Osteoblast (primary cell): ENCODE data around the gene NAB1. TPM values are rescaled to one million over a fixed set of nuclear protein-coding genes. Genes with fewer than 3 reads are reported as not detected.

Source experiments
- DNase-seq: peaks from one replicate; pipeline ENCODE4 v3.0.0; 2011; ENCODE audit warnings: low spot score, mixed read lengths; ENCODE audit not compliant: insufficient read length; ENCODE audit errors: missing footprints
- H2AFZ ChIP-seq: 2 replicates; pipeline ENCODE4 v1.6.0; 2011; ENCODE audit warnings: mild to moderate bottlenecking, low read length
- H3K27ac ChIP-seq: 2 replicates; pipeline ENCODE4 v1.5.1; 2011; ENCODE audit warnings: mild to moderate bottlenecking, low read depth, low read length, moderate library complexity
- H3K27me3 ChIP-seq: 2 replicates; pipeline ENCODE4 v1.6.0; 2012; ENCODE audit warnings: mild to moderate bottlenecking, control low read depth, inconsistent platforms, low read length, moderate library complexity; ENCODE audit not compliant: insufficient read depth
- H3K36me3 ChIP-seq: 2 replicates; pipeline ENCODE4 v1.5.1; 2011; ENCODE audit warnings: mild to moderate bottlenecking, low read length, control low read depth, moderate library complexity; ENCODE audit not compliant: insufficient read depth
- H3K4me1 ChIP-seq: 2 replicates; pipeline ENCODE4 v1.5.1; 2011; ENCODE audit warnings: mild to moderate bottlenecking, low read length, control low read depth, moderate library complexity; ENCODE audit not compliant: insufficient read depth
- H3K4me2 ChIP-seq: 2 replicates; pipeline ENCODE4 v1.6.0; 2011; ENCODE audit warnings: mild to moderate bottlenecking, low read length; ENCODE audit not compliant: insufficient read depth
- H3K4me3 ChIP-seq: fragments of 200-600 bp; sonication (generic); 3 replicates; pipeline ENCODE4 v1.5.1; 2012; ENCODE audit warnings: mild to moderate bottlenecking, low read length, inconsistent platforms; ENCODE audit not compliant: insufficient read depth
- H3K79me2 ChIP-seq: 2 replicates; pipeline ENCODE4 v1.6.0; 2012; ENCODE audit warnings: mild to moderate bottlenecking, low read length, control low read depth, inconsistent platforms; ENCODE audit not compliant: insufficient read depth
- H3K9me3 ChIP-seq: 2 replicates; pipeline ENCODE4 v1.5.1; 2011; ENCODE audit warnings: low read depth, low read length, control low read depth
- H4K20me1 ChIP-seq: 2 replicates; pipeline ENCODE4 v1.6.0; 2012; ENCODE audit warnings: mild to moderate bottlenecking, low read length, control low read depth; ENCODE audit not compliant: insufficient read depth
- total RNA-seq: library from RNA; depleted of rRNA; stranded (reverse); fragments of >200 nt; gene quantifications from 2 replicates; pipeline ENCODE4 v1.2.3, GENCODE V29; 2012
- TF ChIP-seq, protein P1 (sequence below): IDR thresholded peaks from 2 replicates; pipeline ENCODE4 v1.5.1; 2011; ENCODE audit warnings: mild to moderate bottlenecking, low read depth, low read length, moderate library complexity; ENCODE audit errors: extremely low read depth

The NAB1 gene
- total RNA-seq, 1 donor: 44.2 TPM

DNA sequence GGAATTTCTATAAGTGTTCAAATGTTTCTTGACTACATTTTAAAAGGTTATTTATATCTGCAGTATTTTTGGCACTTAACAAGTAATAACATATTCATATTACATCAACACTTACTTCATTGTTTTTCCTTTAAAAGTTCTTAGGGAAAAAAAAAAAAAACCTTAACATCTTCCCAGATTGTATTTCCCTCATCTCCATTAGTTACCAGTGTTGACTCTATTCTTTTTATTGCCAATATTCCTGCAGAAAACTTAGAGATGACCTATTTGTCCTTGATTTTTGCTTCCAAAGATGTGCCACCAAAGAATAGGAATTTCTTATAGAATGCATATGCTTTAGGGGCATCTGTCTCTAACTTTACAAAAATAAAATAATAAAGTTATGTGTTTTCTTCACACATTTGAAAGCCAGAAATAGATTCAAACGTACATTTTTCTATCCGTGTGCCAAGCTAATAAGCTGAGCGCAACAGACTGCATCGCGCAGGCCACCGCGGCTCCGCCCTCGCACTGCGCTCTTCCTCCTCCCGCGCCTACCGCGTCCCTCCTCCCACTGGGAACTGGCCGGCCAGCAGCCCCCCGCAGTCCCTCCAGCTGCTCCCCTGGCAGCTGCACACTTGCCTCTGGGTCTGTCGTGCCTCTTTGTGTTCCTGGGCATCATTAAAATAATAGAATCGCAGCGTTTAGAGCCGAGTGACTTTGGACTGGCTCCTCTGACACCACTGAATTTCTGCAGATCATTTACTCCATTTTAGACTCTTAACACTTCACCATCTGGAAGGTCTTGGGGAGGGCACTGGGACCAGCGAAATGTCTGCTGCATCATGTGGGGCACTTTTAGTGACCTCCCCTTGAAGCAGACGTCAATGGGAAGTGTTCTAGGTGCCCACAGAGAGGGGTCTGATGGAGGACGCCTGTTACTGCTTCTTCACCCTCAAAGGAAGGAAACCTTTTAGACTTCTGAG is 21.2 kb upstream of the NAB1 start:
- H3K27ac ChIP-seq: peak overlapping the region; percentile 7
- peak; percentile 73 for DNase-seq
- H4K20me1 ChIP-seq: no peaks in the 10 kb centered on the region
- no peaks in the 10 kb centered on the region for H3K79me2 ChIP-seq
- no peaks in the 10 kb centered on the region for H3K9me3 ChIP-seq
- peak overlapping the region; percentile 77 for H3K4me2 ChIP-seq
- H3K4me3 ChIP-seq: peak overlapping the region; percentile 71
- no peaks in the 10 kb centered on the region for H3K36me3 ChIP-seq
- peak overlapping the region; percentile 89 for H2AFZ ChIP-seq
- H3K4me1 ChIP-seq: peaks cover 12% of the 10 kb centered on the region
- no peaks in the 10 kb centered on the region for H3K27me3 ChIP-seq
- TF ChIP-seq, protein P1, sequence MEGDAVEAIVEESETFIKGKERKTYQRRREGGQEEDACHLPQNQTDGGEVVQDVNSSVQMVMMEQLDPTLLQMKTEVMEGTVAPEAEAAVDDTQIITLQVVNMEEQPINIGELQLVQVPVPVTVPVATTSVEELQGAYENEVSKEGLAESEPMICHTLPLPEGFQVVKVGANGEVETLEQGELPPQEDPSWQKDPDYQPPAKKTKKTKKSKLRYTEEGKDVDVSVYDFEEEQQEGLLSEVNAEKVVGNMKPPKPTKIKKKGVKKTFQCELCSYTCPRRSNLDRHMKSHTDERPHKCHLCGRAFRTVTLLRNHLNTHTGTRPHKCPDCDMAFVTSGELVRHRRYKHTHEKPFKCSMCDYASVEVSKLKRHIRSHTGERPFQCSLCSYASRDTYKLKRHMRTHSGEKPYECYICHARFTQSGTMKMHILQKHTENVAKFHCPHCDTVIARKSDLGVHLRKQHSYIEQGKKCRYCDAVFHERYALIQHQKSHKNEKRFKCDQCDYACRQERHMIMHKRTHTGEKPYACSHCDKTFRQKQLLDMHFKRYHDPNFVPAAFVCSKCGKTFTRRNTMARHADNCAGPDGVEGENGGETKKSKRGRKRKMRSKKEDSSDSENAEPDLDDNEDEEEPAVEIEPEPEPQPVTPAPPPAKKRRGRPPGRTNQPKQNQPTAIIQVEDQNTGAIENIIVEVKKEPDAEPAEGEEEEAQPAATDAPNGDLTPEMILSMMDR: no peak

DNA sequence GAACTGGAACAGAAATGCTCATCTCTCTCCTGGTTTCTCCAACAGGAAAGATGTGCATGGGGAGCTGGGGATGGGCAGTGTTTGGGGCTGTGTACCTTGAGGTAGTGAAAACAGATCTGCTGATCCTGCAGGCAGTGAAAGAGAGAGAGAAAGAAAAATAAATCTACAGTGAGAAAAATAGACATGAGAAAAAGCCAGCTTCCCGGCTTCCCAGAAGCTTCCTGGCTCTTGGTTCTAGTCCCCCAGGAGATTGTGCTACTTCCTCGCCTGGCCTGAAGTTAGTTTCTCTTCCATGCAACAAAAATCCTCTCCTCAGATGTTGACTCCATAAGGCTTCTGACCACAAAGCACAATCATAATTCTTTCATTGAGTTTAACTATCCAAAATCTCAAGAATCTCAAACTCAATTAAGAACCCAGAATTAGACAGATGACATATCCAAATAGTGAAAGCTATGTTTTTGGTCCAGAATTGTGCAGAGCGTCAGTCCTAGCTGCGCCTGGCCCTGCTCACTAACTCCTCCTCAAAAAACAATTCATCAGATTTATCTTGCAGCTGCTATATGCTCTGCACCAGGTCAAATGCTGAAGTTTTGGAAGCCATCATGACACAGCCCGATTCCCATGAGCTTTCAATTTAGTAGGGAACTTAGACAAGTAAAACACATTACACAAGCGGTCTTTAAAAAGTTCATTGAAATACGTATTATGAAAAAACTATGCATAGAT is 20.1 kb upstream of the NAB1 start:
- Histone ChIP-seq H3K4me2 (peak overlapping the region; percentile 77), H3K79me2 (no peaks in the 10 kb centered on the region), H3K4me3 (peak overlapping the region; percentile 71), H3K4me1 (peaks cover 12% of the 10 kb centered on the region), H3K36me3 (no peaks in the 10 kb centered on the region), H3K27ac (peak overlapping the region; percentile 7), H3K27me3 (no peaks in the 10 kb centered on the region), H3K9me3 (no peaks in the 10 kb centered on the region), H4K20me1 (no peaks in the 10 kb centered on the region), H2AFZ (peak overlapping the region; percentile 89)
- TF ChIP-seq, protein P1: no peak
- no peak for DNase-seq

DNA sequence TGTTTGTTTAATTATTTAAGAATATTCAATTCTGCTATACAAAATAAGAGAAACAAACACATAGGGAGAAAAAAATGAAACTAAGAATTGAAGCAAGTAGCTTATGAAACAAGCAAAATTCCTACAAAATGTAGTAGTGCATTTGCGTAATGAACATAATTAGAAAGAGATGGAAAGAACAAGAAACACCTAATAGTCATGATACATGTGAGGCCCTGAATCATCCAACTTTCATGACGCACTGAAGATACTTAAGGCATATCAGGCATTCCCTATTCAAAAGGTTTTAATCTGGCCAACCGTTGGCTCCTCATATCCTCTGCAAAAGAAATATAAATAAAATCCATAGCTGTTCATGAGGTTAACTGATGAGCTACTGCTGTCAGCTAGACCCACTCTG is 14.5 kb upstream of the NAB1 start:
- Histone ChIP-seq H3K4me1 (peaks cover 17% of the 10 kb centered on the region), H4K20me1 (no peaks in the 10 kb centered on the region), H2AFZ (no peak overlapping the region), H3K27me3 (no peaks in the 10 kb centered on the region), H3K36me3 (no peaks in the 10 kb centered on the region), H3K9me3 (no peaks in the 10 kb centered on the region), H3K4me2 (no peak overlapping the region), H3K79me2 (no peaks in the 10 kb centered on the region), H3K27ac (no peak overlapping the region), H3K4me3 (no peak overlapping the region)
- DNase-seq: no peak
- TF ChIP-seq, protein P1: no peak

DNA sequence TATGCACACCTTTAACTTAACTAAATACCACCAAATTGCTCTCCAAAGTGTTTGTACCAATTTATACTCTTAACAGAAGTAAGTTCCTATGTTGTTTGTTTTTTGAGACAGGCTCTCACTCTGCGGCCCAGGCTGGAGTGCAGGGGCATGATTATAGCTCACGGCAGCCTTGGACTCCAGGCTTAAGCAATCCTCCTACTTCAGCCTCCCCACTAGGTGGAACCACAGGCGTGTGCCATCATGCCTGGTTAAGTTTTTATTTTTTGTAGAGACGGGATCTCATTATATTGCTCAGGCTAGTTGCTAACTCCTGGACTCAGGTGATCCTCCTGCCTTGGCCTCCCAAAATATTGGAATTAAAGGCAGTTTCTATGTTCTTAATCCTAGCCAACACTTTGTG is 13.1 kb upstream of the NAB1 start:
- Histone ChIP-seq H3K27me3 (no peaks in the 10 kb centered on the region), H3K36me3 (no peaks in the 10 kb centered on the region), H3K79me2 (no peaks in the 10 kb centered on the region), H4K20me1 (no peaks in the 10 kb centered on the region), H3K4me1 (peaks cover 17% of the 10 kb centered on the region), H2AFZ (no peak overlapping the region), H3K9me3 (no peaks in the 10 kb centered on the region), H3K4me3 (no peak overlapping the region), H3K4me2 (no peak overlapping the region), H3K27ac (no peak overlapping the region)
- TF ChIP-seq, protein P1: no peak
- no peak for DNase-seq
